ENCODE data around the gene LRRC74B. TPM values are rescaled to one million over a fixed set of nuclear protein-coding genes. Genes with fewer than 3 reads are reported as not detected.

The LRRC74B gene
- total and polyA plus RNA-seq, 12 donors = 0.07 to 0.32 (median 0.19) TPM; not detected in 8

- intact Hi-C loops (cut with DNase I) = no loop called here
- no peaks in the 10 kb centered on the region for H3K27me3 ChIP-seq
- H3K36me3 ChIP-seq (replicated peaks in 1 of 2) = no peaks in the 10 kb centered on the region
- 92 to 94% (median 93%) methylated on average over 3 of the region's 3 CpGs for WGBS, 4 donors
- no peak overlapping the region for H3K4me3 ChIP-seq
- DNase-seq = no peak
- no peak overlapping the region for H3K27ac ChIP-seq
- TF ChIP-seq CTCF (IDR thresholded peaks at IDR 0.05) (no peak), POLR2A (IDR thresholded peaks at IDR 0.05) (no peak)
- H3K4me1 ChIP-seq (replicated peaks in 1 of 2) = peaks cover 0 to 4% of the 10 kb centered on the region in 2 donors
- no peaks in the 10 kb centered on the region for H3K9me3 ChIP-seq (replicated peaks in 1 of 3)
Measured at GRCh38 chr22:21073023-21073422, 27.3 kb downstream of the LRRC74B start.

- no peak for DNase-seq
- Histone ChIP-seq H3K27ac (peak overlapping the region in 1 of 5 donors; percentile 9), H3K9me3 (replicated peaks in 1 of 3) (no peaks in the 10 kb centered on the region), H3K4me1 (replicated peaks in 1 of 2) (peaks cover 0 to 4% of the 10 kb centered on the region in 2 donors), H3K36me3 (replicated peaks in 1 of 2) (no peaks in the 10 kb centered on the region), H3K4me3 (no peak overlapping the region), H3K27me3 (no peaks in the 10 kb centered on the region)
- WGBS, 4 donors = 87 to 100% (median 88%) methylated on average over 5 of the region's 5 CpGs
- no peak for TF ChIP-seq CTCF (IDR thresholded peaks at IDR 0.05)
- no peak for TF ChIP-seq POLR2A (IDR thresholded peaks at IDR 0.05)
- intact Hi-C loops (cut with DNase I) = no loop called here
Measured at GRCh38 chr22:21073482-21073881, 27.7 kb downstream of the LRRC74B start.

GRCh38 chr22:21074102-21074715 lies 28.5 kb downstream of the LRRC74B start:
- intact Hi-C loops (cut with DNase I) = no loop called here
- DNase-seq = peak; percentile 72 to 92 (median 88)
- WGBS, 4 donors = 9 to 23% (median 18%) methylated on average over 2 to 7 of the region's 7 CpGs
- Histone ChIP-seq H3K4me3 (no peak overlapping the region), H3K36me3 (replicated peaks in 1 of 2) (no peaks in the 10 kb centered on the region), H3K27ac (peak overlapping the region in 1 of 5 donors; percentile 9), H3K9me3 (replicated peaks in 1 of 3) (no peaks in the 10 kb centered on the region), H3K27me3 (no peaks in the 10 kb centered on the region), H3K4me1 (replicated peaks in 1 of 2) (peaks cover 0 to 4% of the 10 kb centered on the region in 2 donors)
- TF ChIP-seq CTCF (IDR thresholded peaks at IDR 0.05) (no peak), POLR2A (IDR thresholded peaks at IDR 0.05) (peak in 1 of 2 donors; percentile 25)

GRCh38 chr22:21075516-21076138 lies 29.9 kb downstream of the LRRC74B start:
- DNase-seq = no peak
- H3K27ac ChIP-seq = no peak overlapping the region
- no peaks in the 10 kb centered on the region for H3K27me3 ChIP-seq
- WGBS, 4 donors = 89 to 97% (median 94%) methylated on average over 13 to 14 of the region's 14 CpGs
- intact Hi-C loops (cut with DNase I) = no loop called here
- no peaks in the 10 kb centered on the region for H3K9me3 ChIP-seq (replicated peaks in 1 of 3)
- no peaks in the 10 kb centered on the region for H3K36me3 ChIP-seq (replicated peaks in 1 of 2)
- H3K4me1 ChIP-seq (replicated peaks in 1 of 2) = peaks cover 0 to 4% of the 10 kb centered on the region in 2 donors
- TF ChIP-seq POLR2A (IDR thresholded peaks at IDR 0.05) (no peak), CTCF (IDR thresholded peaks at IDR 0.05) (no peak)
- no peak overlapping the region for H3K4me3 ChIP-seq

Measured in adrenal gland (tissue), 12 donors.